ENCODE results near the gene MAGI2.
A peak's percentile ranks its signal among the peaks of the same experiment; 100 is the strongest.
"Not testable (repeated sequence)": the region's sequence is repeated elsewhere in the genome, so short reads cannot be mapped to it uniquely, and the experiment has no call there.

MAGI2 gene

DNA sequence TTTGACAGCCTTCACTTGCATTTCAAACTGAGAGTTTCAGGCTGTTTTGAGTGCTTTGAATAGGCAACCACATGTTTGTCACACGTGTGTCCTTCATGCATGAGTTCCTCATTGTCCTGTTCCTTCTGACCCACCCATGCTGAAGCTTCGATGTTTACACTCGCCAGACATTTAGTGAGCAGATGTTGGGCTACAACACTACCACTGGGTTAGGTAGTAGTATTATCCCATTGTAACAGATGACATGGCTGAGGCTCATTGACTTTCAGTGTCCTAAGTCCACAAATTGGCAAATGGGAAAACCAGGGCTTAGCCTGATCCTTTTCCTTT is 1198.8 kb downstream of the MAGI2 start:
- DNase-seq (ENCODE audit: low read depth), result no peak
- TF ChIP-seq, protein P1, sequence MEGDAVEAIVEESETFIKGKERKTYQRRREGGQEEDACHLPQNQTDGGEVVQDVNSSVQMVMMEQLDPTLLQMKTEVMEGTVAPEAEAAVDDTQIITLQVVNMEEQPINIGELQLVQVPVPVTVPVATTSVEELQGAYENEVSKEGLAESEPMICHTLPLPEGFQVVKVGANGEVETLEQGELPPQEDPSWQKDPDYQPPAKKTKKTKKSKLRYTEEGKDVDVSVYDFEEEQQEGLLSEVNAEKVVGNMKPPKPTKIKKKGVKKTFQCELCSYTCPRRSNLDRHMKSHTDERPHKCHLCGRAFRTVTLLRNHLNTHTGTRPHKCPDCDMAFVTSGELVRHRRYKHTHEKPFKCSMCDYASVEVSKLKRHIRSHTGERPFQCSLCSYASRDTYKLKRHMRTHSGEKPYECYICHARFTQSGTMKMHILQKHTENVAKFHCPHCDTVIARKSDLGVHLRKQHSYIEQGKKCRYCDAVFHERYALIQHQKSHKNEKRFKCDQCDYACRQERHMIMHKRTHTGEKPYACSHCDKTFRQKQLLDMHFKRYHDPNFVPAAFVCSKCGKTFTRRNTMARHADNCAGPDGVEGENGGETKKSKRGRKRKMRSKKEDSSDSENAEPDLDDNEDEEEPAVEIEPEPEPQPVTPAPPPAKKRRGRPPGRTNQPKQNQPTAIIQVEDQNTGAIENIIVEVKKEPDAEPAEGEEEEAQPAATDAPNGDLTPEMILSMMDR (conservative IDR thresholded peaks at IDR 0.05; ENCODE audit: low read length), result no peak
- H3K4me3 ChIP-seq (ENCODE audit: low read length), result no peak overlapping the region

DNA sequence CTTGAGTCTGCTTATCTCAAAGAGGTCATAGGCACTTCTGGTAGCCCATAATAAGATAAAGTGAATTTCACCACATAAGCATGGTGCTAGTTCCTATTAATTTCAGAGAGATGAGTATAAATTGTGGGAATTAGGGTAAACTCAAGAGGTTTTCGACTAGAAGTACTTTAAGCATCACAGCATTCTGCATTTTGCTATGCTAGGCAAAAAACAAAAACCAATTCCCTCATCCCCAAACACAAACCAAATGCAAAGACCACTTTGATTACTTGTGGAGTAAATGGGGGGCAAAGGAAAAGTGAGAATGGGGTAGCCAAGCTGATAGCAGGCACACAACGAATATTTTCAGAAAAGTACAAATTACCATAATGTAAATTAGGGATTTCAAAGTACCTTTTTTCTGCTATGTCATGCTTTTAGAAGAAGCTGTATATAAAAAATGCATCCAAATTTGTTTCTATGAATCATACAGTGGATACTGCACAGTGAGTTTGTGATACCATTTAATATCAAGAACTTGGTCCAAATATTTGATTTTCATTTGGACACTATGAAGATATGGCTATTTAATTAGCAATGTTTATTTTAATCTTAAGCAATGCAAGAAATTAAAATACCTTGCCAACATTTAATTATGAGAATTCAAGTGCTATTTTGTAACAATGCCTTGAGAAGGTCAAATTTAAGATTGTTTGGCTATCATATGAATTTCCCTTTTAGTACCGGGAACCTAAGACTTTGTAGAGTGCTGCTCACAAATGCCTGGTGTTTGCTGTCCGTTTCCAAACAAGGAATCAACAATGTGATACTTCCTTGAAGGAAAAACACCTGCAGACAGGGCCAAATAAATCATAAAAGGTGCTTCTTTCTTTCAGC is 1199.4 kb downstream of the MAGI2 start:
- H3K4me3 ChIP-seq (ENCODE audit: low read length), result no peak overlapping the region
- TF ChIP-seq, protein P1 (conservative IDR thresholded peaks at IDR 0.05; ENCODE audit: low read length), result no peak
- DNase-seq (ENCODE audit: low read depth), result no peak

DNA sequence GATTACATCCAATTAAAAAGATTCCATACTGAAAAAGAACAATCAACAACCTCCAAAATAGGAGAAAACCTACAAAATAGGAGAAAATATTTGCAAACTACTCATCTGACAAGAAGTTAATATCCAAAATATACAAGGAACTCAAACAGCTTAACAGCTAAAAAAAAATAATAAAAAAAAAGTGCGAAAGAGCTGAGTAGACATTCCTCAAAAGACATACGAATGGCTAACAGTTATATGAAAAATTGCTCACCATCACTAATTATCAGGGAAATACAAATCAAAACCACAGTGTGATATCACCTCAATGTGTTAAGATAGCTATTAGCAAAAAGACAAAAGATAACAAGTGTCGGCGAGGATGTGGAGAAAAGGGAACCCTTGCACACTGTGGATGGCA is 1204.6 kb downstream of the MAGI2 start:
- H3K4me3 ChIP-seq (ENCODE audit: low read length), result no peak overlapping the region
- no peak for DNase-seq (ENCODE audit: low read depth)
- TF ChIP-seq, protein P1 (conservative IDR thresholded peaks at IDR 0.05; ENCODE audit: low read length), result no peak

DNA sequence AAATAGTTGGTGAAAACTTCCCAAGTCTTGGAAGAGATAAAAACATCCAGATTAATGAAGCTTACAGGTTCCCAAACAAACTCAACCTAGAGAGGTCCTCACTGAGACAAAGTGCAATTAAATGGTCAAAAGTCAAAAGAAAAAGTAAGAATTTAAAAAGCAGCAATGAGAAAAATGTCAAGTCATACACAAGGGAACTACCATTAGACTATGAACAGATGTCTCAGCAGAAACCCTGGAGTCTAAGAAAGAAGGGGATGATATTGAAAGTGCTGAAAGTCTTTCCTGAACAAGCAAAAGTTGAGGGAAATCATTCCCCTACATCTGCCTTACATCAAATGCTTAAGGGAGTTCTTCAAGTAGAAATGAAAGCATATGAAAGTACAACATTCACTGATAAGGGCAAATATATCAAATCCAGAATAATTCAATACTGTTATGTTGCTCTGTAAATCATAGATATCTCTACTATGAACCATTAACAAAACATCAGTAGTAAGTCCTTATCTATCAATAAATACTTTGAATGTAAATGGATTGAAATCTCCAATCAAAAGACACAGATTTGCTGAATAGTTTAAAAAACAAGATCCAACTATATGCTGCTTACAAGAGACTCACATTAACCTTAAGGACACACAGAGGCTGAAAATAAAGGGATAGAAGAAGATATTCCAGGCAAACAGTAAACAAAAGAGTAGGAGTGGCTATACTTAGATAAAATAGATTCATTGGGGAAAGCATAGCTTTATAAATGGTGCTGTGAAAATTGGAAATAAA is 1205.4 kb downstream of the MAGI2 start:
- DNase-seq (ENCODE audit: low read depth), result no peak
- TF ChIP-seq, protein P1 (conservative IDR thresholded peaks at IDR 0.05; ENCODE audit: low read length), result no peak
- no peak overlapping the region for H3K4me3 ChIP-seq (ENCODE audit: low read length)

DNA sequence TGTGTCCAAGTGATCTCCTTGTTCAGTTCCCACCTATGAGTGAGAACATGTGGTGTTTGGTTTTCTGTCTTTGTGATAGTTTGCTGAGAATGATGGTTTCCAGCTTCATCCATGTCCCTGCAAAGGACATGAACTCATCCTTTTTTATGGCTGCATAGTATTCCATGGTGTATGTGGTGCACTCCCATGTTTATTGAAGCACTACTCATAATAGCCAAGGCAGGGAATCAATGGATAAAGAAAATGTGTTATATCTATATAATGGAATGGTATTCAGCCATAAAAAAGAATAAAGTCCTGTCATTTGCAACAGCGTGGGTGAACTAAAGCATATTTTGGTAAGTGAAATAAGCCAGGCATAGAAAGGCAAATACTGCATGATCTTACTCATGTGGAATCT is 1213.3 kb downstream of the MAGI2 start:
- not testable (repeated sequence) for H3K4me3 ChIP-seq (ENCODE audit: low read length)

DNA sequence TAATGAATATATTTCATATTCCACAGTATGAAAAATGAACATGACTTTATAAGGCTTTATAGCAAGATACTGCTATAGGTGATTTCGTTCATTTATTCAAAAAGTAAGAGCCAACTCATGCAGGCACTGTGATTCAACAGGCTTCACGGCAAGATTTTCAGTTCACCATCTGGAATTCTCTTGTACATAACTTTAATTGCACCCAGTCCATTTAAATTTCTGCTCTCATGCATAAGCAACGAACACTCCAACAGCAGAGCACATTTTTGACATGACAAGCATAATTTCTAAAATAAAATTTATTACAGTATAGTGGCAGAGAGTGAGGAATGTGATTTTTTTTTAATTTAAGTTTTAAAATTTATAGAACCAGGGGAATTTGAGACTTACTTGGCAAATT is 1218.8 kb downstream of the MAGI2 start:
- TF ChIP-seq, protein P1 (conservative IDR thresholded peaks at IDR 0.05; ENCODE audit: low read length), result no peak
- no peak overlapping the region for H3K4me3 ChIP-seq (ENCODE audit: low read length)
- DNase-seq (ENCODE audit: low read depth), result peak; percentile 60

More for the DNA sequence above, 1213.3 kb downstream of the MAGI2 start:
- not testable (repeated sequence) for DNase-seq (ENCODE audit: low read depth)

DNA sequence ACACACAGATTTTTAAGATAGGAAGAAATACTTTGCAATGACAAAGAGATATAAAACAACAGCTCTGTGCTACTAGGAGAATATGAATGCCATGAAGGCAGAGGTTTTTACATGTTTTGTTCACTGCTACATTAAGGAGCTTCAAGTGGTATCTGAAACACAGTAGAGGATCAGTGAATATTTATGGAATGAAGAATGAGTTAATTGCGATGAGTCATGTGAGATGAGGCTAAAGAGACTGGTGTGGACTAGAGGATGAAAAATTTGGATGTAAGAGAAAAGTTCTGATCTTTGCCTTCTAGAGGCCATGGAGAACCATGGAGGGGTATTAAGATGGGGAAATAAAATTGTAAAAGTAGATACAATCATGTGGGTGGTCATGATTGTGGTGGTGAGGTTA is 1220.7 kb downstream of the MAGI2 start:
- DNase-seq (ENCODE audit: low read depth), result peak; percentile 56
- H3K4me3 ChIP-seq (ENCODE audit: low read length), result no peak overlapping the region
- TF ChIP-seq, protein P1 (conservative IDR thresholded peaks at IDR 0.05; ENCODE audit: low read length), result no peak
